NCI-H524 treated with DMSO at 0.1 percent for 48 hours (cell line): Measurements from ENCODE around the gene CATSPER3.

ENCODE experiments used
- DNase-seq: peaks from one replicate; lab custom pipeline; 2025; lab: John Stamatoyannopoulos, UW

Gene CATSPER3

GRCh38 chr5:135011355-135012032, 43.8 kb downstream of the CATSPER3 start:
- no peak for DNase-seq

- no peak for DNase-seq
These were observed 44.4 kb downstream of the CATSPER3 start for GRCh38 chr5:135012033-135012588.

- DNase-seq: no peak
These were observed 45.3 kb downstream of the CATSPER3 start for GRCh38 chr5:135012951-135013391.

GRCh38 chr5:135013445-135013844, 45.7 kb downstream of the CATSPER3 start:
- DNase-seq: no peak

- no peak for DNase-seq
These were observed 46.4 kb downstream of the CATSPER3 start for GRCh38 chr5:135013947-135014570.

GRCh38 chr5:135015942-135016341, 48.2 kb downstream of the CATSPER3 start:
- no peak for DNase-seq

GRCh38 chr5:135016861-135017290, 49.2 kb downstream of the CATSPER3 start:
- DNase-seq: no peak

- DNase-seq: no peak
These were observed 50.8 kb downstream of the CATSPER3 start for GRCh38 chr5:135018457-135018856.

GRCh38 chr5:135019314-135019713, 51.6 kb downstream of the CATSPER3 start:
- no peak for DNase-seq

- DNase-seq: no peak
These were observed 52.6 kb downstream of the CATSPER3 start for GRCh38 chr5:135020111-135020895.

- no peak for DNase-seq
These were observed 57.4 kb downstream of the CATSPER3 start for GRCh38 chr5:135024956-135025729.

GRCh38 chr5:135025730-135026644, 58.3 kb downstream of the CATSPER3 start:
- no peak for DNase-seq

- DNase-seq: no peak
These were observed 59.0 kb downstream of the CATSPER3 start for GRCh38 chr5:135026645-135027265.

GRCh38 chr5:135027266-135027696, 59.6 kb downstream of the CATSPER3 start:
- DNase-seq: no peak

GRCh38 chr5:135027697-135028615, 60.2 kb downstream of the CATSPER3 start:
- no peak for DNase-seq

GRCh38 chr5:135028791-135029476, 61.2 kb downstream of the CATSPER3 start:
- DNase-seq: no peak

- DNase-seq: no peak
These were observed 61.9 kb downstream of the CATSPER3 start for GRCh38 chr5:135029477-135030122.
